Lower leg skin (tissue), 3 donors: Measurements from ENCODE around the gene GNAT1.

ENCODE experiments used
- POLR2A ChIP-seq, 2 donors: fragments of 450-650 bp; IDR thresholded peaks; one replicate each; pipeline ENCODE4 v1.6.1; 2016 to 2017; ENCODE audit warnings: antibody characterized with exemption in 2 of 2, mild to moderate bottlenecking in 1 of 2, moderate library complexity in 1 of 2
- TF ChIP-seq, protein P1 (sequence below), 3 donors: fragments of 450-650 bp; IDR thresholded peaks; one replicate each; pipeline ENCODE4 v1.5.1; 2016; ENCODE audit warnings: antibody characterized with exemption in 3 of 3, mild to moderate bottlenecking in 3 of 3, moderate library complexity in 2 of 3

DNA sequence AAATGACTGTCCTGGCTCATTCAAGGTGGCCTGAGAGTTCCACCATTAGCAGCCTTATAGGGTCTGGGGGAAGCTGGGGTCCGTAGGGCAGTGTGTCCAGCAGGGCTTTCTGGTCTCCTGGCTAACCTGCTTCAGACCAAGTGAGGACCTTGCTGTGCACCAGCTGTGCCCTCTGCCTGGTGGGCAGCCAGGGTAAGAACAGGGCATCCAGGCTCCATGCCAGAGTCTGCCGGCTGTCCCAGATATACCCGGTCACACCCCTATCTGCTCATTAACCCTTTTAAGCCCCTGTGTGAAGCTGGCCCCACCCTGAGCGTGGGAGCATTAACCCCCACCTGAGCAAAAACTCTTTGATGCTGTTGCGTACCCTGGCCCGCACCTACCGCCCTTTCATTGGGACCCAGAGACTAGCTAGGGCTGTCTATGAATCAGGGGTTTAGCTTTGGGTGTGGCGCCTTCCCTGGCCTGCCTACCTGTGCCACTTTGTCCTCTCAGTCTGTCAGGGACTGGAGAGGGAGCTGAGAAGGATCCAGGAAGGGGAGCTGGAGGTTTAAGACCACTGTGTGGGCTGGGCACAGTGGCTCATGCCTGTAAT, 18.7 kb upstream of the GNAT1 start:
- TF ChIP-seq, protein P1, sequence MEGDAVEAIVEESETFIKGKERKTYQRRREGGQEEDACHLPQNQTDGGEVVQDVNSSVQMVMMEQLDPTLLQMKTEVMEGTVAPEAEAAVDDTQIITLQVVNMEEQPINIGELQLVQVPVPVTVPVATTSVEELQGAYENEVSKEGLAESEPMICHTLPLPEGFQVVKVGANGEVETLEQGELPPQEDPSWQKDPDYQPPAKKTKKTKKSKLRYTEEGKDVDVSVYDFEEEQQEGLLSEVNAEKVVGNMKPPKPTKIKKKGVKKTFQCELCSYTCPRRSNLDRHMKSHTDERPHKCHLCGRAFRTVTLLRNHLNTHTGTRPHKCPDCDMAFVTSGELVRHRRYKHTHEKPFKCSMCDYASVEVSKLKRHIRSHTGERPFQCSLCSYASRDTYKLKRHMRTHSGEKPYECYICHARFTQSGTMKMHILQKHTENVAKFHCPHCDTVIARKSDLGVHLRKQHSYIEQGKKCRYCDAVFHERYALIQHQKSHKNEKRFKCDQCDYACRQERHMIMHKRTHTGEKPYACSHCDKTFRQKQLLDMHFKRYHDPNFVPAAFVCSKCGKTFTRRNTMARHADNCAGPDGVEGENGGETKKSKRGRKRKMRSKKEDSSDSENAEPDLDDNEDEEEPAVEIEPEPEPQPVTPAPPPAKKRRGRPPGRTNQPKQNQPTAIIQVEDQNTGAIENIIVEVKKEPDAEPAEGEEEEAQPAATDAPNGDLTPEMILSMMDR (IDR thresholded peaks at IDR 0.05): no peak
- TF ChIP-seq POLR2A (IDR thresholded peaks at IDR 0.05): no peak
